ENCODE data around the gene CSF3R. TPM values are rescaled to one million over a fixed set of nuclear protein-coding genes. Genes with fewer than 3 reads are reported as not detected.
"Not testable (repeated sequence)": the region's sequence is repeated elsewhere in the genome, so short reads cannot be mapped to it uniquely, and the experiment has no call there.

CSF3R gene
- total and polyA plus RNA-seq, 8 donors = 5.7 to 334 (median 10.7) TPM

DNA sequence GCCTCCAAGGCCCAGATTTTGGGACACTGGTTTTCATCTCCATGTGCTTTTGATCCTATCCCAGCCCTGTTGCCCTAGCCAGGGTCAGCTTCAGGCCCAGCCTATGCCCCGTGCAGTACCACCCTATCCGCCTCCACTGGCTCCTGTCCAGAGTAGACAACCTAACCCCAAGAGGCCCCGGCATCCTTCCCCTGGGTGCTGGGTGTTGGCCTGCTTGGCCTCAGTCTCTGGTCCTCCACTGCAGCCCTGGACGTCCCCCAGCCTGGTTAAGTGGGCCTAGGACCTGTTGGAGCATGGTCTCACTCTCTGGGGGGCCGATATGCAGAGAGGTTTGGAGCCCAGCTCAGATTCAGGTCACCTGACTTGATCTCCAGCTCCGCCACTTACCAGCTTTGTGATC is 1.6 kb downstream of the CSF3R start:
- no peaks in the 10 kb centered on the region for H3K27me3 ChIP-seq
- intact Hi-C loops (cut with DNase I) = no loop called here
- no peak for TF ChIP-seq CTCF (IDR thresholded peaks at IDR 0.05)
- DNase-seq (peak in 1 of 4 donors; percentile 53), ATAC-seq (no peak)
- no peaks in the 10 kb centered on the region for H3K9me3 ChIP-seq
- peaks cover 0 to 95% of the 10 kb centered on the region in 2 donors for H3K4me1 ChIP-seq
- peaks cover 0 to 45% of the 10 kb centered on the region in 2 donors for H3K36me3 ChIP-seq
- peak overlapping the region in 1 of 2 donors; percentile 59 for H3K4me3 ChIP-seq
- H3K27ac ChIP-seq = peak overlapping the region in 1 of 2 donors; percentile 92

- intact Hi-C loops (cut with DNase I) = no loop called here
- H3K4me1 ChIP-seq = peaks cover 0 to 94% of the 10 kb centered on the region in 2 donors
- H3K9me3 ChIP-seq = no peaks in the 10 kb centered on the region
- ATAC-seq (no peak), DNase-seq (no peak)
- H3K36me3 ChIP-seq = peaks cover 0 to 54% of the 10 kb centered on the region in 2 donors
- peak overlapping the region in 1 of 2 donors; percentile 53 for H3K27ac ChIP-seq
- peak overlapping the region in 1 of 2 donors; percentile 59 for H3K4me3 ChIP-seq
- H3K27me3 ChIP-seq = no peaks in the 10 kb centered on the region
- TF ChIP-seq CTCF (IDR thresholded peaks at IDR 0.05) = no peak
Measured at GRCh38 chr1:36480161-36480560, 2.6 kb downstream of the CSF3R start.

GRCh38 chr1:36479505-36480051 is 3.1 kb downstream of the CSF3R start:
- DNase-seq (no peak), ATAC-seq (no peak)
- Histone ChIP-seq H3K4me3 (peak overlapping the region in 1 of 2 donors; percentile 59), H3K9me3 (no peaks in the 10 kb centered on the region), H3K4me1 (peaks cover 0 to 94% of the 10 kb centered on the region in 2 donors), H3K27ac (peak overlapping the region in 1 of 2 donors; percentile 53), H3K27me3 (no peaks in the 10 kb centered on the region), H3K36me3 (peaks cover 0 to 60% of the 10 kb centered on the region in 2 donors)
- intact Hi-C loops (cut with DNase I) = no loop called here
- TF ChIP-seq CTCF (IDR thresholded peaks at IDR 0.05) = no peak

- Histone ChIP-seq H3K36me3 (peaks cover 0 to 80% of the 10 kb centered on the region in 2 donors), H3K4me1 (peaks cover 0 to 79% of the 10 kb centered on the region in 2 donors)
- H3K4me3 ChIP-seq; intact Hi-C loops (cut with DNase I); H3K9me3 ChIP-seq; ATAC-seq; H3K27ac ChIP-seq; DNase-seq; H3K27me3 ChIP-seq: not testable (repeated sequence)
Measured at GRCh38 chr1:36477615-36478014, 5.1 kb downstream of the CSF3R start.

- peaks cover 0 to 74% of the 10 kb centered on the region in 2 donors for H3K4me1 ChIP-seq
- no peak overlapping the region for H3K4me3 ChIP-seq
- H3K27me3 ChIP-seq = no peaks in the 10 kb centered on the region
- intact Hi-C loops (cut with DNase I) = no loop called here
- no peak for DNase-seq
- TF ChIP-seq CTCF (IDR thresholded peaks at IDR 0.05) = no peak
- H3K36me3 ChIP-seq = peaks cover 0 to 86% of the 10 kb centered on the region in 2 donors
- peak; percentile 6 for ATAC-seq
- no peaks in the 10 kb centered on the region for H3K9me3 ChIP-seq
- H3K27ac ChIP-seq = no peak overlapping the region
Measured at GRCh38 chr1:36476945-36477344, 5.8 kb downstream of the CSF3R start.

All from left lung (tissue), 10 donors.